DOHH2 (cell line): ENCODE data around the gene C19orf33.

Source experiments
- H3F3A ChIP-seq: fragments of 200-600 bp; sonication (generic), shearing (Covaris generic); 2 replicates; pipeline ENCODE4 v1.6.0; 2016; ENCODE audit warnings: antibody characterized with exemption, mild to moderate bottlenecking; ENCODE audit not compliant: control insufficient read depth, insufficient read depth
- H3K27ac ChIP-seq: fragments of 200-600 bp; sonication (generic); 2 replicates; pipeline ENCODE4 v1.5.1; 2014; ENCODE audit warnings: low read depth, mild to moderate bottlenecking, low read length, moderate library complexity
- H3K27me3 ChIP-seq: fragments of 200-600 bp; sonication (generic); 2 replicates; pipeline ENCODE4 v1.6.1; 2014; ENCODE audit warnings: mild to moderate bottlenecking, low read length, mixed read lengths; ENCODE audit not compliant: control insufficient read depth
- H3K36me3 ChIP-seq: fragments of 200-600 bp; sonication (generic); 2 replicates; pipeline ENCODE4 v1.6.1; 2014; ENCODE audit warnings: mild to moderate bottlenecking, low read length, moderate library complexity, mixed read lengths; ENCODE audit not compliant: control insufficient read depth
- H3K4me1 ChIP-seq: fragments of 200-600 bp; sonication (generic); 2 replicates; pipeline ENCODE4 v1.6.1; 2014; ENCODE audit warnings: mild to moderate bottlenecking, low read length, mixed read lengths; ENCODE audit not compliant: control insufficient read depth
- H3K4me2 ChIP-seq: fragments of 200-600 bp; sonication (generic); 2 replicates; pipeline ENCODE4 v1.6.0; 2014; ENCODE audit warnings: mild to moderate bottlenecking, low read length, moderate library complexity
- H3K4me3 ChIP-seq: fragments of 200-600 bp; sonication (generic); 2 replicates; pipeline ENCODE4 v1.5.1; 2014; ENCODE audit warnings: mild to moderate bottlenecking, low read length, mixed read lengths
- H3K79me2 ChIP-seq: fragments of 200-600 bp; sonication (generic); 2 replicates; pipeline ENCODE4 v1.6.1; 2014; ENCODE audit warnings: mild to moderate bottlenecking, low read length, mixed read lengths; ENCODE audit not compliant: control insufficient read depth
- H3K9me2 ChIP-seq: fragments of 200-600 bp; sonication (generic); replicated peaks from 2 replicates; pipeline ENCODE4 v1.6.1; 2014; ENCODE audit warnings: mild to moderate bottlenecking, low read length, mixed read lengths; ENCODE audit not compliant: control insufficient read depth
- H3K9me3 ChIP-seq: fragments of 200-600 bp; sonication (generic); 2 replicates; pipeline ENCODE4 v1.6.1; 2014; ENCODE audit warnings: antibody characterized with exemption, low read length, mixed read lengths; ENCODE audit not compliant: control insufficient read depth, insufficient read depth
- H4K20me1 ChIP-seq: fragments of 200-600 bp; sonication (generic); 2 replicates; pipeline ENCODE4 v1.6.0; 2014; ENCODE audit warnings: low read depth, mild to moderate bottlenecking, antibody characterized with exemption, low read length, moderate library complexity; ENCODE audit not compliant: control insufficient read depth, insufficient read depth
- EZH2phosphoT487 ChIP-seq: fragments of 200-600 bp; sonication (generic); IDR thresholded peaks from 2 replicates; pipeline ENCODE4 v1.6.1; 2017; ENCODE audit warnings: borderline replicate concordance, mild to moderate bottlenecking, antibody characterized with exemption, low read length, moderate library complexity, mixed read lengths
- TF ChIP-seq, protein P1 (sequence below): fragments of 200-600 bp; sonication (generic); IDR thresholded peaks from one replicate; pipeline ENCODE4 v1.5.1; 2014; ENCODE audit warnings: antibody characterized with exemption, mild to moderate bottlenecking, low read depth, low read length; ENCODE audit not compliant: poor library complexity, severe bottlenecking

C19orf33 gene

DNA sequence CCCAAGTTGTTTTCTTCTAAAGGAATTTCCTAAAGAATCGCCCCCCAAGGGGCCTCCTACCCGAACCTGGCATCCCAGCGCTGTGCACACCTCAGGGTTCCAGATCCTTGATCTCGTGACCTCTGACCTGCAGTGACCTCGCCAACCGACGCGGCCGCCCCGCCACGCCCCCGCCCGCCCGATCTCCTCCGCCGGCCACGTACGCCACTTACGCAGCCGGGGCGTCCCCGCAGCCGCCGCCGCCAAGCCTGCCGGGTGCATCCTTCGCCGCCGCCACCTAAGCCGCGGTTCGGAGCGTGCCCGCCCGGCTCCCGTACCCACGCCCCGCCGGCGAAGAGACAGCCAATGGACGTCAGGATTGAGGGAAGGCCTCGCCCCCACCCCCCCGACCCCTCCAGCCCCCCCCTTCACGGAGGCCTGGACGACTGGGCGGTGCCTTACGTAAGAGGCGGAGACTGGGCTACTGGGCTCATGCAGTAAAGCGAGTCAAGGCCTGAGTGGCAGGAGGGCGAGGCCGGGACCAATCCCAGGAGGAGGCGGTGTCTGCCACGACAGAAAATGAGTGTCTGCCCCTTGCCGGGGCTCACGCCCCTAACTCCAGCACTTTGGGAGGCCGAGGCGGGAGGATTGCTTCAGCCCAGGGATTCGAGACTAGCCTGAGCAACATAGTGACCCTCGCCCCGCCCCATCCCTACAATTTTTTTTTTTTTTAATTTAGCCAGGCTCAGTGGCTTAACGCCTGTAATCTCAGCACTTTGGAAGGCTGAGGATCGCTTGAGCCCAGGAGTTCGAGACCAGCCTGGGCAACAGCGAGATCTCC is 11.8 kb downstream of the C19orf33 start, which contains the start of gene YIF1B:
TSS of gene YIF1B (minus strand) at position 291 of the 820 bp plus-strand sequence. CDS start at position 261, 30 bp downstream.
- Histone ChIP-seq H3K79me2 (peaks cover 32% of the 10 kb centered on the region), H3K27ac (peak within 1 kb of the TSS; percentile 76), H4K20me1 (no peaks in the 10 kb centered on the region), H3K9me3 (no peaks in the 10 kb centered on the region), H3K36me3 (no peaks in the 10 kb centered on the region), H3F3A (peaks cover 9% of the 10 kb centered on the region), H3K4me2 (peak within 1 kb of the TSS; percentile 96), H3K4me3 (peak within 1 kb of the TSS; percentile 83), H3K4me1 (peaks cover 56% of the 10 kb centered on the region), H3K27me3 (no peaks in the 10 kb centered on the region), H3K9me2 (no peaks in the 10 kb centered on the region)
- no peak for TF ChIP-seq EZH2phosphoT487
- TF ChIP-seq, protein P1, sequence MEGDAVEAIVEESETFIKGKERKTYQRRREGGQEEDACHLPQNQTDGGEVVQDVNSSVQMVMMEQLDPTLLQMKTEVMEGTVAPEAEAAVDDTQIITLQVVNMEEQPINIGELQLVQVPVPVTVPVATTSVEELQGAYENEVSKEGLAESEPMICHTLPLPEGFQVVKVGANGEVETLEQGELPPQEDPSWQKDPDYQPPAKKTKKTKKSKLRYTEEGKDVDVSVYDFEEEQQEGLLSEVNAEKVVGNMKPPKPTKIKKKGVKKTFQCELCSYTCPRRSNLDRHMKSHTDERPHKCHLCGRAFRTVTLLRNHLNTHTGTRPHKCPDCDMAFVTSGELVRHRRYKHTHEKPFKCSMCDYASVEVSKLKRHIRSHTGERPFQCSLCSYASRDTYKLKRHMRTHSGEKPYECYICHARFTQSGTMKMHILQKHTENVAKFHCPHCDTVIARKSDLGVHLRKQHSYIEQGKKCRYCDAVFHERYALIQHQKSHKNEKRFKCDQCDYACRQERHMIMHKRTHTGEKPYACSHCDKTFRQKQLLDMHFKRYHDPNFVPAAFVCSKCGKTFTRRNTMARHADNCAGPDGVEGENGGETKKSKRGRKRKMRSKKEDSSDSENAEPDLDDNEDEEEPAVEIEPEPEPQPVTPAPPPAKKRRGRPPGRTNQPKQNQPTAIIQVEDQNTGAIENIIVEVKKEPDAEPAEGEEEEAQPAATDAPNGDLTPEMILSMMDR: no peak

DNA sequence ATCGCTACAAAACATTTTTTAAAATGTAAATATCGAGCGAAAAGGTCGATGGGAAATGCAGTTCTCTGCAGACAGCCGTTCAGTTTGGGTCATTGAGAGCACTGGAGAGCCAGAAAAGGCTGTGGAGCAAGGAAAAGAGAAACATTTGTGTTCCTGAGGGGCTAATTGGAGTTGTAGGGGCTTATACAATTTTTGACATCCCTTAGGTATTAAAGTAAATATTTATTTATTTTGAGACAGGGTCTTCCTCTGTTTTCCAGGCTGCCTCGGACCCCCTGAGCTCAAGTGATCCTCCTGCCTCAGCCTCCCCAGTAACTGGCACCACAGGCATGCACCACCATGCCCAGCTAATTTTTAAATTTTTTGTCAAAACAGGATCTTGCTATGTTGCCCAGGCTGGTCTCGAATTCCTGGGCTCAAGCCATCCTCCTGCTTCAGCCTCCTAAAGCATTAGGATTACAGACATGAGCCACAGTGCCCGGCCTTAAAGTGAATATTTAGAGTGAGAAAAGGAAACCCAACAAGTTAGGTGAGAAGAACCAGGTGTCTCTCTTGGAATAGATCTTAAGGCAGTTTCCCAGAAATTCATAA is 12.5 kb downstream of the C19orf33 start:
- Histone ChIP-seq H3K4me1 (peaks cover 60% of the 10 kb centered on the region), H3K27ac (peak overlapping the region; percentile 76), H3K79me2 (peaks cover 28% of the 10 kb centered on the region), H3K9me2 (no peaks in the 10 kb centered on the region), H3K4me3 (peak overlapping the region; percentile 83), H3K36me3 (no peaks in the 10 kb centered on the region), H3K27me3 (no peaks in the 10 kb centered on the region), H3K9me3 (no peaks in the 10 kb centered on the region), H3K4me2 (peak overlapping the region; percentile 96), H3F3A (peaks cover 9% of the 10 kb centered on the region), H4K20me1 (no peaks in the 10 kb centered on the region)
- TF ChIP-seq, protein P1: no peak
- no peak for TF ChIP-seq EZH2phosphoT487

DNA sequence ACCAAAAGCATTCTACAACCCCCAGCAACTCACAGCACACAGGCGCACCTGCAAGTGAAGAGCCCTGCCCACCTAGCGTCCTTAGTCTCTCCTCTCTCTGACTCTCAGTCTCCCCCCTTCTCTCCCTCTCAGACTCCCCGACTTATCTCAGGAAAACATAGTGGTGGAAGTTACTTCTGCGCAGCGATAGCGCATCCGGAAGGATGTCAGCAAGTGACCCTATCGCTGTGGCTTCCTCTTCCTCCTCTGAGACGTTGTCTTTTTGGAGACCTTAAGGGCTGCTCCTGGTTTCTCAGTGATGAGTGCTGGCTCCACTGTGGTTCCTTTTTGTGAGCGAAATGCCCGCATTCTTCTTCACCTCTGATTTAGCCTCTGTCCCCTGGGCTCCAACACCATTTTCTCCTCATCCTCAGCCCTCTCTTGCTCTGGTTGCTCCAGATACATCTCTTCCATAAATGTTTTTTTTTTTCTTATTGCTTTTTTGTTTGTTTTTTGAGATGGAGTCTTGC is 13.1 kb downstream of the C19orf33 start:
- H3K79me2 ChIP-seq: peaks cover 28% of the 10 kb centered on the region
- peaks cover 60% of the 10 kb centered on the region for H3K4me1 ChIP-seq
- no peaks in the 10 kb centered on the region for H3K9me3 ChIP-seq
- peaks cover 9% of the 10 kb centered on the region for H3F3A ChIP-seq
- TF ChIP-seq EZH2phosphoT487: no peak
- TF ChIP-seq, protein P1: no peak
- H3K27ac ChIP-seq: peak overlapping the region; percentile 76
- H3K27me3 ChIP-seq: no peaks in the 10 kb centered on the region
- no peaks in the 10 kb centered on the region for H3K9me2 ChIP-seq
- H3K4me3 ChIP-seq: peak overlapping the region; percentile 83
- peak overlapping the region; percentile 96 for H3K4me2 ChIP-seq
- H3K36me3 ChIP-seq: no peaks in the 10 kb centered on the region
- no peaks in the 10 kb centered on the region for H4K20me1 ChIP-seq
